Renal pelvis (tissue), 4 donors: Measurements from ENCODE around the gene LHPP. TPM values are rescaled to one million over a fixed set of nuclear protein-coding genes. Genes with fewer than 3 reads are reported as not detected.
A peak's percentile ranks its signal among the peaks of the same experiment; 100 is the strongest.

Experiments
- DNase-seq: peaks from one replicate; pipeline ENCODE4 v3.0.0-alpha.2; 2013
- polyA plus RNA-seq, 3 donors: library from polyadenylated mRNA; unstranded; fragments of 120-200 nt; gene quantifications; one replicate each; pipeline ENCODE4 v1.2.1, GENCODE V29; 2013; ENCODE audit not compliant: insufficient read length in 3 of 3

The LHPP gene
- polyA plus RNA-seq, 3 donors = 19.6 to 26.3 (median 24.2) TPM

DNA sequence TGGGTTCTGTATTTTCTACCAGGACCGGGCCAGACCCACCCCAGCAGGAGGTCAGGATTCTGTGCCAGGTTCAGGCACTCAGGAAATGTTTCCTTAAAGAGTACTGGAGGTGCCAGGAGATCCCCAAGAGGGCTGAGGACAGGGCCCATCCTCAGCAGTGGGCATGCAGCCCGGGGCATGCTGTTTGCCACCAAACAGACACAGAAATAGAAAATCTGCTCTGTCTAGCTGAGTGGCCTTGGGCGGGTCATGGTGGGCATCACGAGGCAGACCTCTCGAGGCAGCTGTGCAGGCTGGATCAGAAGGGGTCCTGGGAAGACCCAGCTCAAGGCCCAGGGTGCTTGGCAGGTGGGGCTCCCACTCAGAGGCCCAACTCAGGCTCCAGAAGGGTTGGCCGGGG lies 177.6 kb downstream of the LHPP start:
- DNase-seq = no peak

DNA sequence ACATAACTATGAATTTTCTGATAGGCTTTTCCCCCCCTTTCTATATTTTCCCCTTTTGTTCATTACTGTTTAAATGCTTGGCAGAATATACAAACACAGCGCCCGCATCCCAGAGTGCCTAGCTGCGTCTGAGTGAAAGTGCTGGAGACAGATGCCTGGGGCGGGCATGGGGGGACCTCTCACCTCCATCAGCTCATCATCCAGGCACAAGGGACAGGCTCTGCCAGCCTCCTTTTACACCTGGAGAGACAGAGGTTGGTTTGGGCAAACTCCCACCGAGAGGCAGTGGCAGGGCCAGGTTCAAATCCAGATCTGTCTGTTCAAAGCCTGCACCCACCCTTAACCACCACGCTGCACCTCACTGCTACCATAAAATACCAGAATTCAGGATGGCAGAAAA lies 178.0 kb downstream of the LHPP start:
- no peak for DNase-seq

DNA sequence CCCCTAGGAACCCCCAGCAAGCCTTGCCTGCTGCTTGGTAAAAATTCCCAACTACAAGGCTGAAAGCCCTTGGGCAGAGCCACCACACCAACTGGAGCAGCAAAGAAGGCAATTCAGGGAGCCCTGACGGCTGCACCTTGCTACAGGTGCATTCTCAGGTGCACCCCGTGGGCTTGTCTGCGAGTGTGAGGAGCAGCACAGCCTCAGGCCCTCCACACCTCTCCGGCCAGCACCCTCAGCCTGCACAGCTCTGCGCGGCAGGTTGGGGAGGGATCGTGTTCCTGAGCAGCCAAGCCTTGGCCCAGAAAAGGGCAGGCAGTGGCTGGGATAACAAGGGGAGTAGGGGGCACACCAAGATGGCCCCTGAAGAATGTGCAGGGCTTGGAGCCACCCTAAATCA lies 178.4 kb downstream of the LHPP start:
- no peak for DNase-seq

DNA sequence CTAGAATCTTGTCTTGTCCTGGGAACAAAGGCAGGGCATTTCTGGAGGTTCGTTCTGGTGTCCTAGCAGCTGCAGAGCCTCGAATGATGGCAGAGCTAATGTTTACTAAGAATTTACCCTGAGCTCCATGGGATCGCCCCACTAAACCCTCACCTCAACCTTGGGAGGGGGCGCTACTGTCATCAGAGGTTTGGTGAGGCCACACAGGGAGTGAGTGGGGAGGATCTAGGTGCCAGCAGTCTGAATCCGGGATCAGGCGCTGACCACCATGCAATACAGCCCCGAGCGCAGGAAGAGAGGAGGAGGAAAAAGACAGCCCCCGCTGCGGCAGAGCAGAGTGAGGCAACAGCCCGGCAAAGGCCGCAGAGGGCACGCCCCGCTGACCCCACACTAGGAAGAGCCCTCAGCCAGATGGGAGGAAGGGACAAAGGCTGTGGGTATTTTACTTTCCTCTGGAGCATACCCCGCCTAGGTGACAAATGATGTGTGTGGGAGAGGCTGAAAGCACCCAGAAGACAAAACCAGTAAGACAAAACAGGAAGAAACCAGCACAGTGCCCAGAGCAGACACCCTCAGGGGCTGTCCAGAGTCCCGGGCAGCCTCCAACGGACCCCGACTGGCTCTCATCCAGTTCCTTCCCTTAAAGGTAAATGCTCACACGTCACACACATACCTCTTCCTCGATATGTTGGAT lies 179.1 kb downstream of the LHPP start:
- no peak for DNase-seq

DNA sequence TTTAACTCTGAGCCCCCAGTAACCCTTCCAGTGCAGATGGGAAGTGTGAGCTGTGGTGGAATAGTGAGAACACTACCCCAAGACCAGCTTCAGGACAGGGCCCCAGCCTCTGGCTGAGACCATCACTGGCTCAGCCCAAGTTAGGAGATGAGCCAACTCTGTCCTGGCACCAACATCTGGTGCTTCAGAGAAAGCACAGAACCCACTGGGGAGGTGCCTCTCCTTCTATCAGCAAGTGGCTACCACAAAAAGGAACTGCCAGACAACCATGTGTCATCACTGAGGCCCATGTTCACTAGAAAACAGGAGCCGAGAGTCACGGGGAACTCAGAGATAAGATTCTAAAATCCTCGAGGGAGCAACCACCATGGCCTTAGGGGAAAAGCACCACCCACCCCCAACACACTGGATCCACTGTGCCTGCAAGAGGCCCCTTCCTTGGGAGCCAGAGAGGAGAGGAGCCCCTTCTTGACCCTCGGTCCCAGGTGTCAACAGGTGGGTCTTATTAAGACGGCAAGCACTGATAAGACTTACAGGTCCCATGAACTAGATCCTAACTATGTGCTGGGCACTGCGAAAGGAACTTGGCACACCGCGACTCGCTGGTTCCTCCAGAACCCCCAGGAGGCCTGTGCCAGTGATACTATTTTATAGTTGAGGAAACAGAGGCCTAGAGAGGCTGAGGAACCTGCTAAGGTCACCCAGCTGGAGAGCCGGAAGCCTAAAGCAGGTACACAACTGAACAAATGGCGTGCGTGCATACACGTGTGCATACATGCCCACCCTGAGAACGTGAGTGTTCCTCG lies 179.9 kb downstream of the LHPP start:
- no peak for DNase-seq

DNA sequence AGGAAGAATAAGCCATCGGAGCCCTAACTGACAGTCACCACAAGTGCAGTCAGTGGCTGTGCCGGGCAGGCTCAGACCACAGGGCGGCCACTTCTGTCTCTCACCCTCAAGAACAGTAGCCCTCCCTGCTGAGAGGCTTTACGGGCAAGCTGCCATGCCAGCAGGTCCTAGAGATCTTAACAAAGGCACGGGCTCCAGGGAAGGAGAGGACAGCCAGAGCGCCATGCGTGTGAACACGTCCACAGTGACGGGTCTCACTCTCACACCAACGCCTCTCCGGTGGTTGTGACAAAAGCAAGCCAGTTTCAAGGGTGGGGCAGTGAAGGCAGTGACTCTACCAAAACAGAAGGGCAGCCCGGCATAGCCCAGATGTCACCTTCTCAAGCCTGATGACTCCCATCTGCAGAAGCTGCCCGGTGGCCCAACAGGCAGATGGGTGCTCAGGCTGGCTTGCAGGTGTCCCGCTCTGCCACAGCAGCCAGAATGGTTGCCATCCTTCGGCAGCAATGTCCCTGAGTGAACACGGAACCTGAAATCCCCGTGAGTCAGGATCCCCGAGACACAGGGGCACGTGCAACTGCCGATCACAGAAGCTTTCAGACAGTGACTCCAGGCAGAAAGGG lies 180.6 kb downstream of the LHPP start:
- DNase-seq = no peak

DNA sequence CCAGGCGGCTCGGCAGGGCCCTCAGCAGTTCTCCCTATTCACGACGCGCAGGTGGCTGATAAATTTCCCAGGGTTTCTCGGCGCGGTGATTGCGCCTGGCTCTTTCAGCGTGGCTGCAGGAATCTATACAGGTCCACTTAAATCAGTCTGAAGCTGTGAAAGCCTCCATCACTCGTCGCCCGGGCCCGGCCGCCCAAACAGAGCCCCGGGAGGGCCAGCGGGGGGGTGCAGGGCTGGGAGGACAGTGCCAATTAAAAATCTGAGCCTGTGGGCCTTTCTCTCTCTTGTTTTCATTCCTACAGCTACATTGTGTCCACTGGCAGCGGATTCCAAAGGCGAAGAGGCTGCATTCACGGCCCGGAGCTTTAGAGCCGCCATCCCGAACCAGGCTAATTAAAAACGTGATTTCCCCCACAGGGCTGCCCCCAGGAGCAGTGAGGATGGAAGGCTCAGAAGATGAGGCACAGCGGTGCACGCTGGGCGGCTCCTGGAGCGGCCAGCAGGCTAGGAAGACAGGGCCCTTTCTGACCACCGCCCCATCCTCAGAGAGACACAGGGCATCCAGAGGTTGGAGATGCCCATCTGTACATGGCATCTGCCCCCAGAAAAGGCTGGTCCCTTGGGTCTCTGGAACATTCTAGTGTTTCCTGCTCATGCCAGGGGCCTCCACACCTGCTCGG lies 181.8 kb downstream of the LHPP start:
- DNase-seq = no peak

DNA sequence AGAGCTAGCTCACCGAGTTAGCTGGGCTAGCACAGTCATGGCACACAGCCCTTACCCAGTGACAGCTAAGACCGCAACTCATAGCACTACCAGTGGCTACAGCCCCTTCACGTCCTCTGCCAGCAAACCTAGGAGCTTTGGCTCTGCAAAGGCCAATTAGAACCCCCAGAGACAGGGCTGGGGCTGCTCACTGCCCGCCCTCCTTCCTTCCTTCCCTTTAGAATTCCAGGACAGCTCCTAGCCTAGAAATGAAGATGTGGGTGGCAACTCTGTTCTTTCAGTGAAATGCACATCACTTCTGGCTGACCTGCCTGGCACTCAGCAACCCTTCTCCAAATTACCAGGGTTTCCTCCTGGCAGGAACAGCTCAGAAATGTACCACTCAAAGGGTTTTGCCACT lies 182.6 kb downstream of the LHPP start:
- no peak for DNase-seq

DNA sequence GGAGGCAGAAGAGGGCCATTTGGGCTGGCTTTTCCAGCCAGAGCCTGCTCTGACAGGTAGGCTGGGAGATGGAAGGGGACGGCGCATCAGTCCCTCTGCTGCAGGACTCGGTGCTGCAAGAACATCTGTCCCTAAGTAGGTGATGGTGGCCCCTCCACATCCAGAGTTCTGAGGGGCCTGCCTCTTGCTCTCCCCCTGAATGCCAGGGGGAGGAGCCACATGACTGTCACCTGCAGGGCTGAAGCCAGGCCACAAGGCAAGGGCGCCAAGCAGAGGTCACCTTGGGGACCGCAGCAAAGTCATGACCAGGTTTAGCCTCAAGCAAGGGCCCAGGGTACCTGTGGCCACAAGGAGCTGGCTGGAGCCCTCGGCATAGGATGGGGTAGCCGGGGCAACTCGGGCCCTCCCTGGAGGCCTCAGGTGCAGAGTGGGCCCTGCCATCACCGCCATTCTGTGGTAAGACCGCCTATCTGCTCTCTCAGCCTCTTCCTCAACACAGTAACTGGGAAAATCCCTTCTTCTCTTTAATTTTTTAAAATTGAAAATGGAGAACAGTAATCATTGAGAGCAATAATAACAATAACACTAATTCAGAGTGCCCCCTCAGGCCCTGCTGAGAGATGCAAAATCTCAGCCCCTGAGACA lies 183.3 kb downstream of the LHPP start:
- DNase-seq = no peak

DNA sequence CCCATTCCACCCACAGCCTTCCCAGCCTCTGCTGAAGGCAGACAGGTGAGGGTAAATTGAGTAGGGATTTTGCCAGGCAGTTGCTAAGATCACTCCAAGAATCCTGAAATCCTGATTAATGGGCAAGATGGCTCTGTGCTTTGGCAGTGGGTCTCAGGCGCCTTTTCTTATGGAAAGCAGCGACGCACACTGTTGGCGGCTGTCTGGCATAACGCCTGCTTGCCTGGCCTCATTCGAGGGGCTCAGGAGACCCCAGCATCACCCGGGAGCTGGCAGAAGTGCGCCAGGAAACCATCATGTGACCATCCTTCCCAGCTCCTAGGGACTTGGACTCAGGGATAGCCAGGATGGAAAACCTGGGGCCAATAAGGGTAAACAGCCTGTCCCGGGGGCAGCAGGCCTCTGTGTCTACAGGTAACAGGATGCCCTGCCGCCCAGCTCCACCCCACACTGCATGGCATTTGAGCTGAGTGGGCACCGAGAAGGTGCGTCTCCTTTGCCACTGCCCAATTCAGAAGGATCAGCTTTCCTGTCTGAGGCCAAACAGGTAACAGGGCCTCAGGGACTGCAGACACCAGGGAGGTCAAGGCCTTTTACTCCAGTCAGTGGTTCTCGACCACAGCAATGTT lies 184.0 kb downstream of the LHPP start:
- no peak for DNase-seq

DNA sequence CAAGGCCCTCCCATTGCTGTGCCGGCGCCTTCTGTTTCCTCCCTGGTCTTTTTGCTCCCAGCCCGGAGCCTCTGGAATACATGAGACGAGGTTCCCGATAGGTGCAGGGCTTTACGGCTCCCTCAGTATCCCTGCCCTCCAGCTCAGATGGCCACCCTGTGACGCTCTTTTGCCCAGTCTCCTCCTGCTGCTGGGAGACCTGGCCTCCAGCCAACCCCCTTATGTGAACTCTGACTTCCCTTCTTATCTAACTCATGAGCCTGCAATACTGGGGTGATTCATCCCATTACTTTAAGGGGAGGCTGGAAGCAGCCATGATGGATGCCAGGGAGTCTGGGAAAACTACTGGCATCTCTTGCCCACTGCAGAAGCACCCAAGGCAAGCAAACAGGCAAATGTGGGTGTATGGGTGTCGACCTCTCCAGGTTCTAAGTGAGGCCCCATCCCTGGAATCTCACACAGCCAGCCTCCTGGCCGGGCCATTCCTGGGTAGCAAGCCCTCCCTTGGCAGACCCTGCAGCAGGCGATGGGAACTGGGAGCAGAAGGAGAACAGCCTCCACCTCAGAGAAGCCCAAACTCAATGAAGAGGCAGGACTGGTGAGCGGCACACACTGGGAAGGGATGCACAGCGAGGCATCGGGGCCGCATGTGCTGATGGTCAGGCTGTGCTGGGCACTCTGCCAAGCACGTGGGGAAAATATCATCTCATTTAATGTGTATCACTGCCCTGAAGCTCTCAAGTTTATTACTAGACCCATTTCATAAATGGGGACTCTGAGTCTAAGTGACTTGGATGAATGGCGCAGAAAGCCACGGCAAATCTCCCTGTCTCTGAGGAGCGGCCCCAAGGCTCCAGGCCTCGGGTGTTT lies 185.1 kb downstream of the LHPP start:
- DNase-seq = no peak

DNA sequence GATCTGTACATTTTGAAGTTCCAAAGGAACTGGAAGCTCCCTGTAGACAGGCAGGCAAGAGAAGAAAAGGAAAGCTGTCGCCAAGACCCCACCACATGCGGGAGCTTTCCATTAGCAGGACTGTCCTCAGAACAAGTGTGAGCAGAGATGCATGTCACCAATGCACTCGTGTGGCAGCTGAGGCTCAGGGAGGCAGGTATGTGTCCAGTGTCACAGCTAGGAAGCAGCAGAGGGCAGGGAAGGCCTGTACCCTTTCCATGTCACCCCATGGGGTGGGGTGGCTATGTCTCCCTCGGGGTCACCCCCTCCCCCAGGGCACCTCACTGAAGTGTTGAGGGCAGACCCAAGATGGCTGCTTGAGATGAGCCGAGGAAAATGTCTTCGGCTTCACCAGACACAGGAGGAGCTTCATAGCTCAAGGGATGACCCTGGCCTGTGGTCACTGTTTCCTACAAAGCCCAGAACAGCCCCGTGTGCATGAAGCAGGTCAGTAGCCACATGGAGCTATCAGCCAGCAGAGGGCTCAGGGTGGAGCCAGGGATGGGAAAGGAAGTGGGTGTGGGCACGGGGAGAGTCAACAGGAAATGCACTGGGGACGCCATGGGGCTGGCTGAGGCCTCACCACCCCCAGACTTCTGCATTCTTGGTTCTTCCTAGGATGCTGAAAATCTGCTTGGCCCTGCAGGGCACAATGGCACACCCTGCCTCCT lies 186.0 kb downstream of the LHPP start:
- DNase-seq = no peak

DNA sequence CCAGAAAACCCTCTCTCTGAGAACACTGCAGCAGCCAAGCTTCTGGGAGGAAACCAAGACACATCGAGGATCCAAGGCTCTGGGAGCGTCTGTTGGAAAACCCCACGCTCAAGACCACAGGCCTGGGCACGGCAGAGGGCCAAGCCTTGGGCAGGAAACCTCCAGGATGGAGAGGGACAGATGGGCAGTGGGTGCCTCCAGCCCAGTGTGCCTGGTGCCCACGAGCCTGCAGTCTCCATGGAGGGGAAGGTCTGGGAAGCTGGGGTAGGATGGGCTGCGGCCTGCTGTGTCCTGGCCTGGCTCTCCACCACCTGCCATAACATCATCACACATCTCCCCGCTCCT lies 186.5 kb downstream of the LHPP start:
- no peak for DNase-seq

DNA sequence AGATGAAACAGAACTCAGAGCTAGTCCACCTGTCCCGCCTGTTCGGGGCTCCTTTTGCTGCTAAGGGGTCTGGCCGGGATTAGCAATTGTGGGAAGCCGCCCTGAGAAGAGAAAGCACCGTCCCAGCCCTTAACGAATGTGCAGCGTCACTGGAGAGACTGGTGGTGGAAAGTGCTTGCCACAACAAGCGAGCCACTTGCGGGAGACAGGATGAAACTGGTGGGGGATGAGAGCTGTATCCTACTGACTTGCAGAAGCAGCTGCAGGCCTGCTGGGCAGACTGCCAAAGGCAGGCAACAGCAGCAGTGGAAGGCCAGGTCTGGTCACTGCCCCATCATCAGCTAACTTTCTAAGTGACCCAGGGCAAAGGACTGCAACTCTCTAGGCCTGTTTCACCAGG lies 187.1 kb downstream of the LHPP start:
- DNase-seq = peak; percentile 51

DNA sequence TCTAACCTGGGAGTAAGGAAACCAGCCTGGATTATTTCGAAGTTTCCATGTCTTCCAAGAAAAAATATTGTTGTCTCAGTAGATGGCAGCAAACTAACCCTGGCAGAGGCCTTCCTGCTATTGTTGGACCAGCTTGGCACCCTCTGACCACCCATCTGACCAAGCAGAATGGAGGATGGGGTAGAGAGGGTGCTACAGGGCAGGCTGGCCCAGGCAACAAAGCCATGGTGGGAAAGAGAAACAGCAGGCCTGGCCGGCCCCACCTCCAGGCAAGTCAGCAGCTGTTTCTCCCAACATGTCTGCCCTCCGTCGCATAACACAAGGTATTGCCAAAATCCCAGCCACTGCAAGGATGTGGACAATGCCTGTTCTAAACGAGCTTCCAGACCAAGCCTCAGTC lies 187.6 kb downstream of the LHPP start:
- DNase-seq = no peak

DNA sequence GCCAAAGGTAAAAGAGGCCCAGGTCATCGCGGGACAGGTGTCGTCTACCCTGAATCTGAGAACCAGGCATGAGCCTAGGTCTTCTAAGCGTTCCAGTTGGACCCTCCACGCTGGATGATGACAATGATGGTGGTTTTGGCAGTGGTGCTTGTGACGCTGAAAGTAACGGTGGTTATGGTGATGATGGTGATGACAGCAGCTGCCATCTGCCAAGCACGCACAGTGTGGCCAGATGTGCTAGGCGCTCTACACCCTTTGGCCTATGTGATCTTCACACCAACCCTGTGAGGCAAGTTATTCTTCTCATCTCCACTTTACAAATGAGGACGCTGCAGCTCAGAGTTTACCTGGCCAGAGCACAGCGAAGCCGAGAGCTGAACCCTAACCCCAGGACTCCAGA lies 188.6 kb downstream of the LHPP start:
- DNase-seq = no peak

DNA sequence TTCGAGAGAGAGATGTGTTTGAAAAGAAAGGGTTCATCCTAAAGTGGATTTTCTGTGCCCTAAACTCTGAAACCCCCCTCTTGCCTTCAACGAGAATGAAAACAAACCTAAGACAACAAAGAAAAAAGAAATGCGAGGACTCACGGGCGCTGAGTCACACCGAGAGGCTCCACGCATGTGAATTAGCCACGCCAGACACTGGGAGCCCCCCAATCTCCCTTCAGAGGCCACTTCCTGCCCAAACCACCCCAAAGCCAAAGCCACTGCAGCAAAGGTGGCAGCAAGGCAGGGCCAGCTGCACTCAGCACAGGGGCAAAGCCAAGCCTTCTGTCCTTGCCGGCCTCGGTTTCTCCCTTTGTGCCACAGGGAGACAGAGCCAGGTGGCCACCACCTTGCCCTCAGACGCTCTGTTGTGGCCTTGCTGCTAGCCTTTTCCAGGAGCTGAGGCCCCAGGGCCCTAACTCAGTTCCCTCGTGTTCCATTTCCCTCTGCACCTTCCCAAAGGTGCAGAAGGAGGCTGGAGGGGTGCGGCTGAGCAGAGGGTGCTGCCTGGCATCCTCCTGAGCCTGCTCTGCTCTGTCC lies 189.3 kb downstream of the LHPP start:
- DNase-seq = no peak

DNA sequence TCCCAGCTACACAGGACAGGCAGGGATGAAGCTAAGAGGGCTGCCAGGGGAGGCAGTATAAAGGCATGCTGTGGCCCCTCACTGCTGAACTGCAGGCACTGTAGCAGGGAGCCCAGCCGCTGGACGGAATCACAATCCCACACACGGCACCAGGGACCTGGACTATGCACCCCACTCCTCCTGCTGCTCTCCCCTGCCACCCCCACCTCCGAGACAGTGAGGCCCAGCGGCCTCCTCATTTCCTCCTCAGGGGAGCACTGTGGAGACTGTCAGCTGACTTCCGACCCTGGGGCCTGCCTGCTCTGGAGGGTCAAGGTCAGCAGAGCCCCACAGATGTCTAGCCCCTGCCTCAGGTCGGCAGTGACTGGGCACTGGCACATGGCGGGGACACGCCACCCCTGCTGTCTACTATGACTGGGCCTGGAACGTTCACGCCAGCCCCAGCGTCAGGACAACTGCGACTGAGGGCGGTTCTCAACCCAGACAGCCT lies 189.8 kb downstream of the LHPP start:
- no peak for DNase-seq

DNA sequence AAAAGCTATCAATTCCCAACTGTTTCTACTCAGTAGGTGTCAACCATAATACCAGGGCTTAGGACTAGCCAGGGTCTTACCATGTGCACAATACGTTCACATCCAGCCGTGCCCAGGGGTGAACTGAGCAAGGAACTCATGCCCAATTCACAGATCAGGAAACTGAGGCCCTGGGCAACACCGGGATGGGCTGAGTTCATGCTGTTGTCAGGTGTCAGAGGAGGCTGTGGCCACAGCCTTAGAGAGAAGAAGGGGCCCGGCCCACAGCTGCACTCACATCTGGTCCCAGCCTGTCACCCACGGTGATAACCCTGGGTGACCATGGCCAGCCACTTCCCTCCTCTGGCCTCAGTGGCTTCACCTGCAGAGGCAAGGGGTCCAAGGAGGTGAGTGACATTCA lies 190.6 kb downstream of the LHPP start:
- no peak for DNase-seq
